GM19351 (cell line): ENCODE data around the gene STXBP1.
A peak's percentile ranks its signal among the peaks of the same experiment; 100 is the strongest.

Experiments used
- ATAC-seq: cut with Tn5 transposase; IDR thresholded peaks from one replicate; pipeline ENCODE4 v1.9.1; 2021; ENCODE audit warnings: mild to moderate bottlenecking, moderate library complexity; ENCODE audit not compliant: unreplicated experiment

Gene STXBP1

GRCh38 chr9:127711226-127711701 is 99.2 kb downstream of the STXBP1 start:
- ATAC-seq, result no peak

GRCh38 chr9:127711831-127712274 is 99.8 kb downstream of the STXBP1 start:
- ATAC-seq, result no peak

- no peak for ATAC-seq
These were observed 100.3 kb downstream of the STXBP1 start for GRCh38 chr9:127712371-127712770.

GRCh38 chr9:127712867-127713266 is 100.8 kb downstream of the STXBP1 start:
- ATAC-seq, result no peak

GRCh38 chr9:127714020-127714750 is 102.1 kb downstream of the STXBP1 start:
- ATAC-seq, result no peak

- ATAC-seq, result peak; percentile 8
These were observed 102.9 kb downstream of the STXBP1 start for GRCh38 chr9:127714951-127715469.

GRCh38 chr9:127715470-127716337 is 103.6 kb downstream of the STXBP1 start, which contains the start of the genes PTRH1 and TTC16:
Gene PTRH1, minus strand, starts transcription at chr9:127715663. Its CDS starts 24 bp downstream, at chr9:127715639.
Gene TTC16, plus strand, starts transcription at chr9:127716079. Its CDS starts 67 bp downstream, at chr9:127716146.
- peak; percentile 94 for ATAC-seq

GRCh38 chr9:127716412-127716811 is 104.3 kb downstream of the STXBP1 start:
- no peak for ATAC-seq

GRCh38 chr9:127717766-127718165 is 105.7 kb downstream of the STXBP1 start:
- ATAC-seq, result no peak

- ATAC-seq, result no peak
These were observed 108.2 kb downstream of the STXBP1 start for GRCh38 chr9:127720031-127720864.

GRCh38 chr9:127720865-127721227 is 108.8 kb downstream of the STXBP1 start:
- ATAC-seq, result no peak

GRCh38 chr9:127721391-127721821 is 109.3 kb downstream of the STXBP1 start:
- no peak for ATAC-seq

GRCh38 chr9:127722055-127722745 is 110.1 kb downstream of the STXBP1 start:
- ATAC-seq, result no peak

- ATAC-seq, result no peak
These were observed 110.9 kb downstream of the STXBP1 start for GRCh38 chr9:127723013-127723412.

GRCh38 chr9:127723444-127723843 is 111.4 kb downstream of the STXBP1 start:
- no peak for ATAC-seq

- no peak for ATAC-seq
These were observed 111.9 kb downstream of the STXBP1 start for GRCh38 chr9:127724012-127724411.

- ATAC-seq, result no peak
These were observed 114.8 kb downstream of the STXBP1 start for GRCh38 chr9:127726871-127727270.

GRCh38 chr9:127728808-127729207 is 116.7 kb downstream of the STXBP1 start:
- ATAC-seq, result no peak

GRCh38 chr9:127729522-127730256 is 117.6 kb downstream of the STXBP1 start:
- no peak for ATAC-seq
